GM12891 (cell line): ENCODE measurements around the gene CLDN10.

Experiments
- POLR2A ChIP-seq: IDR thresholded peaks from 2 replicates; pipeline ENCODE4 v1.6.1; 2011; ENCODE audit warnings: low read depth, low read length, control low read depth
- POLR2AphosphoS5 ChIP-seq: IDR thresholded peaks from 2 replicates; pipeline ENCODE4 v1.6.1; 2011; ENCODE audit warnings: low read depth, low read length, control low read depth

- TF ChIP-seq POLR2AphosphoS5, result no peak
- TF ChIP-seq POLR2A, result no peak
Measured at GRCh38 chr13:95512957-95513356, 39.6 kb upstream of the CLDN10 start.
